D721Med (cell line): ENCODE data around the gene PPP2R3C.
"Not testable (repeated sequence)": the region's sequence is repeated elsewhere in the genome, so short reads cannot be mapped to it uniquely, and the experiment has no call there.

Source experiments
- DNase-seq: peaks from one replicate; pipeline ENCODE4 v3.0.0; 2011; ENCODE audit warnings: low spot score; ENCODE audit not compliant: insufficient read length
- FAIRE-seq: peaks from 2 replicates; lab custom pipeline; 2011; peaks lifted over from hg19 to GRCh38; lab: Jason Lieb, UNC
- TF ChIP-seq, protein P1 (sequence below): IDR thresholded peaks from 2 replicates; pipeline ENCODE4 v1.5.1; 2012; ENCODE audit warnings: mild to moderate bottlenecking, control low read depth; ENCODE audit not compliant: insufficient read depth; ENCODE audit errors: missing control alignments

PPP2R3C gene

DNA sequence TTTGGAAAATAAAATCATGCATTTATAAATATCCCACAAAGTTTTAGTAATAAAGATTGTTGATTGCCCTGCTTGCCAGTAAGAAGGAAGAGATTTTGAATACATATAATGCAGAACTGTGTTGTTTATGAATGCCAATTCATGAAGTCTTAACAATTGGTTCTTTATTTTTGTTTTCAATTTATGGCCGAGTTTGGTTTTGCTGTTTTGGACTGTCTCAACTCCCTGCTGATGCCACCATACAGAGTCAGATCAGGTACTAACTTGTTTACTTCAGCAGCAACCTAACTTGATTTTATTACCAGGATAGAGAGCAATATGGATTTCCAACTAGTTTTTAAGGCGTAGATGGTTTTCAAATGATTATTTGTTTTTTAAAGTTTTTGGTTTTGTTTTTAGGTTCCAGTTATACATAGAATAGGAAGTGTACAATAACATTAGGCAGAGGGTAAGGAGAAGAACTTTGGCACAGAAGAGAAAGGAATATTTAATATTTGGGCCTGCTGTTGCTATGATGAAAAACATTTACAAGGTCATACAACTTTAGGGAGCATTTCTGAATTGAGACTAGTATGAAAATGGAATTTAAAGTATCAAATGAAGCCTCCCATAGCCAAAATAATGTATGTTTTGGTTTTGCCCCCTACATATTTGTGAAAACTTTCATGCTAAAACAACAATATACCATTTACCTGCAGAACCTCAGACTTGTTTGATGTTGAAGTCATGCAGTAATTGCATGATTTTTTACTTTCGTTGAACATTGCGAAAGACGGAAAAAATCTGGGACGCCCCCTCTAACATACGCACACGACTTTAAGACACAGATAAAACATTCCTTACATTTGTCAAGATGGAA, 76.6 kb downstream of the PPP2R3C start:
- TF ChIP-seq, protein P1, sequence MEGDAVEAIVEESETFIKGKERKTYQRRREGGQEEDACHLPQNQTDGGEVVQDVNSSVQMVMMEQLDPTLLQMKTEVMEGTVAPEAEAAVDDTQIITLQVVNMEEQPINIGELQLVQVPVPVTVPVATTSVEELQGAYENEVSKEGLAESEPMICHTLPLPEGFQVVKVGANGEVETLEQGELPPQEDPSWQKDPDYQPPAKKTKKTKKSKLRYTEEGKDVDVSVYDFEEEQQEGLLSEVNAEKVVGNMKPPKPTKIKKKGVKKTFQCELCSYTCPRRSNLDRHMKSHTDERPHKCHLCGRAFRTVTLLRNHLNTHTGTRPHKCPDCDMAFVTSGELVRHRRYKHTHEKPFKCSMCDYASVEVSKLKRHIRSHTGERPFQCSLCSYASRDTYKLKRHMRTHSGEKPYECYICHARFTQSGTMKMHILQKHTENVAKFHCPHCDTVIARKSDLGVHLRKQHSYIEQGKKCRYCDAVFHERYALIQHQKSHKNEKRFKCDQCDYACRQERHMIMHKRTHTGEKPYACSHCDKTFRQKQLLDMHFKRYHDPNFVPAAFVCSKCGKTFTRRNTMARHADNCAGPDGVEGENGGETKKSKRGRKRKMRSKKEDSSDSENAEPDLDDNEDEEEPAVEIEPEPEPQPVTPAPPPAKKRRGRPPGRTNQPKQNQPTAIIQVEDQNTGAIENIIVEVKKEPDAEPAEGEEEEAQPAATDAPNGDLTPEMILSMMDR = no peak
- DNase-seq (no peak), FAIRE-seq (no peak)

DNA sequence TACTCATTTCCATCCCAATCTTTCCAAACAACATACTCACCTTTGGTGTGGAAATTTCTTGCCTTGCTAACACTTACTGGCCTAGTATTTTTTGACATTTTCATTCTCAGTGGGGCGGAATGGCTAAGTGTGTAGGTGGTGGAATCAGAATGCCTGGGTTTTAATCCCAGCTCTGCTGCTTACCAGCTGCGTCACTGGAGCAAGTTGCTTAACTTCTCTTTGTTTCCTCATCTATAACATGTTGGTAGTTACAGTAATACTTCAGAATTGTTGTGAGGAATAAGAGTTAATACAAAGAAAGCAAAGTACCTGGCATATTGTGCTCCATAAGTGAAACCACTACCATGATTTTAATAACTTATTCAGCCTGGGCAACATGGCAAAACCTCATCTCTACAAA, 78.7 kb downstream of the PPP2R3C start:
- no peak for FAIRE-seq
- DNase-seq = no peak
- TF ChIP-seq, protein P1 = no peak

DNA sequence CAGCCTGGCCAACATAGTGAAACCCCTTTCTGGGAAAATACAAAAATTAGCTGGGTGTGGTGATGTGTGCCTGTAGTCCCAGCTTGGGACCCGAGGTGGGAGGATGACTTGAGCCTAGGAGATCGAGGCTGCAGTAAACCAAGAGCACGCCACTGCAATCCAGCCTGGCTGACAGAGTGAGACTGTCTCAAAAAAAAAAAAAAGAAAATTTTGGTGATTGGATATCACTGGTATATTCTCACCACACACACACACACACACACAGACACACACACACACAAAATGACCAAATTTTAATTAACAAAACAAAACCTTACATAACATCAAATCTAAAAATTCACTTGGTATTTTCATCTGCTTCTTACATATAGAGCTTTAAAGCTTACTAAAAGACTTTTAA, 79.2 kb downstream of the PPP2R3C start:
- no peak for FAIRE-seq
- TF ChIP-seq, protein P1 = no peak
- no peak for DNase-seq

DNA sequence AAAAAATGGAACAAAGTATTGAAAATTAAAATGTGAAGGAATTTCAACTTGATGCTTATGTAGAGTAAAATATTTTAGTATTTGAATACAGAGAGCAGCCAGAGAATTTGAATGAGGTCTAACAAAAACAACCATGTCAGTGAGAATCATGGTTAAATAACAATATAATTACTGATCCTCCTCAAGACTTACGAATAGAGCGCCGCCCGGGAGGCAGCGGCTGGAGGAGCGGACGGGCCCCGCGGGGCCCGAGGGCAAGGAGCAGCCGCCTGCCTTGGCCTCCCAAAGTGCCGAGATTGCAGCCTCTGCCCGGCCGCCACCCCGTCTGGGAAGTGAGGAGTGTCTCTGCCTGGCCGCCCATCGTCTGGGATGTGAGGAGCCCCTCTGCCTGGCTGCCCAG, 83.5 kb downstream of the PPP2R3C start:
- FAIRE-seq, DNase-seq: not testable (repeated sequence)
